NCI-H510A treated with DMSO at 0.1 percent for 48 hours (cell line): Measurements from ENCODE around the gene ATP6V0A4.
"Not testable (repeated sequence)": the region's sequence is repeated elsewhere in the genome, so short reads cannot be mapped to it uniquely, and the experiment has no call there.

Experiments used
- DNase-seq: peaks from one replicate; lab custom pipeline; 2025; lab: John Stamatoyannopoulos, UW

ATP6V0A4 gene

DNA sequence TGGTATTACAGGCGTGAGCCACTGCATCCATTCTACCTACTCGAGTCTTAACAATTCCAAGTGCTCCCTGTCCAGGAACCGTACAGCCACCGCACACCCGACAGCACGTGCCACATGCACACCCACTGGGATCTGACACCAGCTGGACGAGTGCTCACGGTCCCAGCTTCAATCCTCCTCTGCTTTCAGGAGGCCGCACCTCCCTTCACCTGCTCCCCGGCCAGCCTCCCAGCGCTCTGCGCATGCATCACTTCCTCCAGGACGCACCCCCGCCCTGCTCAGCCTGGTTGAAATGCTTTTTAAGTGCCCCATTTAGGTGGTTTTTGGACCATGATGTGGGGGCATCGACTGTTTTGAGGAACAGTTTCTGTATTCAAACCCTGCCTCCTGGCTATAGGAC is 47.5 kb downstream of the ATP6V0A4 start:
- no peak for DNase-seq

- no peak for DNase-seq
These were observed 48.0 kb downstream of the ATP6V0A4 start for GRCh38 chr7:138749960-138750359.

- no peak for DNase-seq
These were observed 49.3 kb downstream of the ATP6V0A4 start for GRCh38 chr7:138748666-138749065.

DNA sequence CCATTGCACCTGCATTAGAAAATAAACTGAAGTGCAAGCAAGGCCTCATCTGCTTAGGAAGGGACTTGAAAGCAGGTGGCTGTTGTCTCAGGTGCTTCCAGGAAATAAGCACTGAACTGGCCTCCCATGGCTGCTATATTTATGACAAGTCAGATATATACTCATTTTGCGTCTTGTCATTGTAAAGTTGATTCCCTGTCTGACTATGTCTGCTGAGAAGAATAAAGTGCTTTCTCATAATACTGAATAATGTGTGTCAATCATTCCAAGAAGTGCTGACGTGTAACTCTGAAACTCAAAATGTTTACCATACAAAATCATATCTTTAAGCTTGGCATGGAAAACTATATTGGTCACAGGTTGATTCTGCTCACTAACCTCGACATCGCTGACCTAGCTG is 51.9 kb downstream of the ATP6V0A4 start:
- DNase-seq: no peak

- DNase-seq: no peak
These were observed 52.8 kb downstream of the ATP6V0A4 start for GRCh38 chr7:138745189-138745588.

GRCh38 chr7:138741453-138741735 is 56.6 kb downstream of the ATP6V0A4 start:
- no peak for DNase-seq

GRCh38 chr7:138739859-138740258 is 58.1 kb downstream of the ATP6V0A4 start:
- DNase-seq: no peak

GRCh38 chr7:138738551-138739335 is 59.3 kb downstream of the ATP6V0A4 start:
- peak; percentile 83 for DNase-seq

- no peak for DNase-seq
These were observed 59.9 kb downstream of the ATP6V0A4 start for GRCh38 chr7:138738114-138738513.

DNA sequence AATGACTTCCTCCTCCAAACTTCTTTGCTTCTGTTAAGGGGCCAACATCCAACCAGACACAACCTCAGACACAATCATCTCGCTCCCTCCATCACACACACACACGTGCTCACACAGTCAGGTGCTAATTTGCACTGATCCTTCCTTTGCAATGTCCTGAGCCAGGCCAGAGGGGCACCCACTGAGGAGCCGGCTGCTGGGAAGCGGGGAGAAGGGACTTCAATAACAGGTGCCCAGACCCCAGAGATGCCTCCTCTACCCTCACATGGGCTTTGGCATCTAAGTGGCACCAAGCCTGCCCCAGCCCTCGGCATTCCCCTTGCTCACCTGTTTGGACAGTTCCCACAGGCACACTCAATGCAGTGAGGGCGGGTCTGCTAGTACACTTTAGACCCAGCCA is 62.6 kb downstream of the ATP6V0A4 start:
- no peak for DNase-seq

- not testable (repeated sequence) for DNase-seq
These were observed 66.3 kb downstream of the ATP6V0A4 start for GRCh38 chr7:138731733-138732132.

- DNase-seq: no peak
These were observed 68.6 kb downstream of the ATP6V0A4 start for GRCh38 chr7:138729444-138729843.

GRCh38 chr7:138727336-138728099 is 70.5 kb downstream of the ATP6V0A4 start:
- DNase-seq: peak; percentile 59

DNA sequence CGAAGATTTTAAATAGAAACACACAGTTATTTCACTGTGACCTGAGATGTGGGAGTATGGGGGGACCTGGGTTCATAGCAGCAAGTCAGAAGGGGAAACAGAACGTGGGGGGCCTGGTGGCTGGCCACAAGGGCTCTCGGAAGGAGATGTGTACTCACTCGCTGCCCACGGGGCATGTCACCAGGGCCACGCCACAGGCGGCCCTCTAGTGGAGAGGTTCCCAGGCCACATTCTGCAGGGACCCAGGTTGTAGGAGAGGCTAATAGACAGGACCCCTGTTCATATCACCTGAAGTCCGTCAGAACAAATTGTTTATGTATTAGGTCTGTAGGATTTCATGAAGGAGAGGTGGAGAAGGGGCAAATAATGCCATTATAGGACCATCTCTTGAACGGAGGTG is 71.7 kb downstream of the ATP6V0A4 start:
- no peak for DNase-seq

DNA sequence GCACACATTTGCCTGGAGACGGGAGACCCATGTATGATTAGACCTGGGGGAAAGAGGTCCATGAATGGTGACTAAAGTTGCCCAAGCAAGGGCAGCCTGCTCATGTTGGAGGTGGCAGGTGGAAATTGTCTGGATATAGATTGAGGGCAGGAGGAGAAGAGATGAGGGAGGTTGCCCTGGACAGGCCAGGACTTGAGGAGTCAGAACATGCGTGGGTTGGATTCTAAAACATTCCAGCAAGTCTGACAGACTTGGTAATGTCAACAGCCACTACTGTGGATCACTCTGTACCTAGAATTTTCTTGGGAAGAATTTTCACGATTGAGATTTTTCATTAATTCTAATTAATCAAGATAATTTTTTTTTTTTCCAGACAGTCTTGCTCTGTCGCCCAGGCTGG is 77.7 kb downstream of the ATP6V0A4 start:
- DNase-seq: no peak

- no peak for DNase-seq
These were observed 81.1 kb downstream of the ATP6V0A4 start for GRCh38 chr7:138716889-138717288.

- DNase-seq: no peak
These were observed 84.8 kb downstream of the ATP6V0A4 start for GRCh38 chr7:138713191-138713590.

GRCh38 chr7:138712652-138713051 is 85.3 kb downstream of the ATP6V0A4 start:
- no peak for DNase-seq

DNA sequence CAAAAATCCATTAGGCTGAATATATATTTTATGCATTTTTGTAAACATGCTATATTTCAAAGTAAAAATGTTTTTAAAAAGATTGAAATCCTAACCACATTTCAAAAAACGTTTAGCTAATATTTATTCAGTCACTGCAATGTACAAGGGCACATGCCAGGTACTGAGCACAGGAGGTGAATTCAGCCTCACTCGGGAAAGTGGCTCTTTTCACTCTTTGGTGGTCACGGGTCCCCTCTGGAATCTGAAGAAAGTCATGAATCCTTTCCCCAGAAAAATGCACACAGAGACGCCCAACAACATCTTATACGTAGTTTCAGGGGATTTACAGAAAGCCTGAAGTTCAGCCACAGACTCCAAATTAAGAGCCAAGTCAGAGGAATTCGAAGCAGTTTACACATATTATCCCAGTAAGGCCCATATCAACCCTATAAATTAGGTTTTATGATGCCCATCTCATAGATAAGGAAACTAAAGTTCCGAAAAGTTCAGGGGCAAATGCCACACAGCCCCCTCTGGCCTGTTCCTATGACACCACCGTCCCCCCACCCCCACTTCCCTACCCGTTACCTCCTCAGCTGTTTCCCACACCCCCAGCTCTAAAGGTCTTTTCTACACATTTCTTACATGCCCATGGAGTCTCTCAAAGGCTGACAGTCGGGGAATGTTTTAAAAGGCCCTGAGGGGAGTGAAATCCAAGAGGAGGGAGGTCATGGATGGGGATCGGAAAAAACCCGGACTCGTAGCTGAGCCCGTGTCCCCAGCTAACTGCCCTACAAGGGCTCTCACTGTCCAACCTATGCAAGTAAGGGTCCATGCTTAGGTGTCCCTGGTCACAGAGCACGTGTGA is 87.2 kb downstream of the ATP6V0A4 start:
- DNase-seq: no peak

DNA sequence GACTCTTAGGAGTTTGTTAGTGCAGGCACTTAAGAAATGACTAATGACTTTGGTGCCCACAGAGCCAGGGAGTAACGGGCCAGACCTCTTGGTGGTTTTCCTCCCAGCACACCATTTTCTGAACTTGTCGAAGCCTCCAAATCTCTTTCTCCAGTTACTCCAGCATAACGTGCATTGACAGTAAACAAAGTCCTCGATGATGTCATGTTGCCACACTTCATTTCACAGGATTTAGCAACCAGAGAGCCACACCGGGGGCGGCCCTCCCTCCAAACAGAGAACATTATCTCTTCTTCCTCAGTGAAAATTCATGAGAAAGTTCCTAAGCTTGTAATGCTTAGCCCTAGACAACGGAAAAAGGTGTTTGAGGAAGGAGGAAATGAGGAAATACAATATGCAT is 92.8 kb downstream of the ATP6V0A4 start:
- no peak for DNase-seq

- no peak for DNase-seq
These were observed 96.5 kb downstream of the ATP6V0A4 start for GRCh38 chr7:138701537-138701923.

DNA sequence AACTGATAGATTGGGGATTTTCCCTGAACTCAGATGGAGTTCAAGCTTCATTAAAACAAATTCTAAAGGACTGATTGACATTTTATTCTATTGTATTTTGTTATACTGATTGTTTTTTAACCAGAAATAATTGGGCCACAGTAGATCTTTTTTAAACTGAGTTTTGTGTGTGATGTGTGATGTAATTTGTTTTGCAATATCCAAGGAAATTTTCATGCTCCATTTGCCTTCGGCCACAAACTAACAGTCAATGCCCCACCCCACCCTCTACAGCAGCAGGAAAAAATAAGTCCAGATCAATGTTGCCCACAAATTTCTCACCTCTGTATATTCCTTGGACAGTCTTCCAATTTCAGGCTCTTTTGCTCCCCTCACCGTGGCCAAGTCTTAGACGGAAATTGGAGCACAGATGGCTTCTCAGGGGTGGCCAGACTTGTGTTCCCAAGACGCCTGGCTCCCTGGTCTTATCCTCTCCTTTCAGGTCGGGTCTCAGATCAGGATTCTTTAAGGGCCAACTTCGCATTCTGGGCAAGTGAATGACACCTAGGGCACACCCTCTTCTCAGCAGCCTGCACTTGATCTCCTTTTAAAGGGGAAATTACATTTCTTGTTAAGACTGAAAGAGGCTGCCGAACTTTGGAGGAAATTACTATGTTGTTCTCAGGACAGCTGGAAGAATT is 97.0 kb downstream of the ATP6V0A4 start, which contains the start of gene SVOPL:
TSS of gene SVOPL (minus strand) at position 506 of the 680 bp plus-strand sequence. CDS start 22,317 bp downstream, outside the sequence.
- no peak for DNase-seq
